GM19467 (cell line): Measurements from ENCODE around the gene HABP2.

ENCODE experiments used
- ATAC-seq: cut with Tn5 transposase; IDR thresholded peaks from one replicate; pipeline ENCODE4 v1.9.1; 2021; ENCODE audit warnings: mild to moderate bottlenecking, moderate library complexity; ENCODE audit not compliant: unreplicated experiment

HABP2 gene

GRCh38 chr10:113600569-113600968 lies 47.7 kb downstream of the HABP2 start:
- no peak for ATAC-seq

- no peak for ATAC-seq
Measured at GRCh38 chr10:113603057-113603777, 50.4 kb downstream of the HABP2 start.

GRCh38 chr10:113604572-113604971 lies 51.7 kb downstream of the HABP2 start:
- ATAC-seq = no peak

- ATAC-seq = no peak
Measured at GRCh38 chr10:113605268-113605978, 52.6 kb downstream of the HABP2 start.

GRCh38 chr10:113609704-113610108 lies 56.9 kb downstream of the HABP2 start:
- ATAC-seq = no peak

- no peak for ATAC-seq
Measured at GRCh38 chr10:113610631-113611601, 58.1 kb downstream of the HABP2 start.

- no peak for ATAC-seq
Measured at GRCh38 chr10:113612154-113612553, 59.3 kb downstream of the HABP2 start.

- no peak for ATAC-seq
Measured at GRCh38 chr10:113613427-113613826, 60.6 kb downstream of the HABP2 start.

GRCh38 chr10:113613977-113614690 lies 61.3 kb downstream of the HABP2 start:
- no peak for ATAC-seq

GRCh38 chr10:113616244-113617074 lies 63.6 kb downstream of the HABP2 start:
- ATAC-seq = no peak

- no peak for ATAC-seq
Measured at GRCh38 chr10:113617086-113617485, 64.2 kb downstream of the HABP2 start.

GRCh38 chr10:113618338-113618737 lies 65.5 kb downstream of the HABP2 start:
- ATAC-seq = no peak

GRCh38 chr10:113619401-113619800 lies 66.5 kb downstream of the HABP2 start:
- no peak for ATAC-seq

- no peak for ATAC-seq
Measured at GRCh38 chr10:113620511-113620910, 67.7 kb downstream of the HABP2 start.

- no peak for ATAC-seq
Measured at GRCh38 chr10:113620936-113621335, 68.1 kb downstream of the HABP2 start.

- no peak for ATAC-seq
Measured at GRCh38 chr10:113621799-113622198, 68.9 kb downstream of the HABP2 start.

- no peak for ATAC-seq
Measured at GRCh38 chr10:113622831-113623230, 70.0 kb downstream of the HABP2 start.

GRCh38 chr10:113625461-113626186 lies 72.8 kb downstream of the HABP2 start:
- no peak for ATAC-seq

GRCh38 chr10:113626809-113627355 lies 74.0 kb downstream of the HABP2 start:
- no peak for ATAC-seq
